ENCODE data around the gene NTM. TPM values are rescaled to one million over a fixed set of nuclear protein-coding genes. Genes with fewer than 3 reads are reported as not detected.

NTM gene
- total and polyA plus RNA-seq, 4 experiments from 2014 or later, result not detected

GRCh38 chr11:131796541-131796940, 426.1 kb downstream of the NTM start:
- intact Hi-C loops (cut with micrococcal nuclease), result no loop called here
- Mint-ChIP-seq H3K27ac (no peak overlapping the region), H3K4me1 (no peaks in the 10 kb centered on the region), H3K9me3 (peaks cover 0 to 8% (median 0%) of the 10 kb centered on the region in 8 donors), H3K27me3 (no peaks in the 10 kb centered on the region), H3K36me3 (no peaks in the 10 kb centered on the region), H3K4me3 (no peak overlapping the region)
- Histone ChIP-seq H3K4me3 (ENCODE audit: low read length in 2 of 2) (no peak overlapping the region), H3K27me3 (ENCODE audit: insufficient read depth, low read length) (no peaks in the 10 kb centered on the region), H3K9me3 (ENCODE audit: control insufficient read depth in 1 of 2, low read length in 2 of 2) (no peaks in the 10 kb centered on the region), H3K4me1 (ENCODE audit: insufficient read depth, low read length) (no peaks in the 10 kb centered on the region), H3K27ac (ENCODE audit: low read depth, low read length) (no peak overlapping the region), H3K36me3 (ENCODE audit: insufficient read depth, low read length) (no peaks in the 10 kb centered on the region)
- DNase-seq, result no peak
- POLR2A ChIA-PET (ENCODE audit: partially characterized antibody), result no interaction called here
- CTCF ChIA-PET (ENCODE audit: partially characterized antibody), result no interaction called here

GRCh38 chr11:131800452-131800851, 430.0 kb downstream of the NTM start:
- no peaks in the 10 kb centered on the region for H3K36me3 Mint-ChIP-seq
- H3K4me1 ChIP-seq (ENCODE audit: insufficient read depth, low read length), result no peaks in the 10 kb centered on the region
- H3K4me3 Mint-ChIP-seq, result no peak overlapping the region
- CTCF ChIA-PET (ENCODE audit: partially characterized antibody), result no interaction called here
- H3K9me3 Mint-ChIP-seq, result peaks cover 0 to 10% (median under 1%) of the 10 kb centered on the region in 8 donors
- no peaks in the 10 kb centered on the region for H3K27me3 ChIP-seq (ENCODE audit: insufficient read depth, low read length)
- H3K9me3 ChIP-seq (ENCODE audit: control insufficient read depth in 1 of 2, low read length in 2 of 2), result no peaks in the 10 kb centered on the region
- no peak overlapping the region for H3K27ac Mint-ChIP-seq
- H3K27me3 Mint-ChIP-seq, result peaks cover 0 to 3% of the 10 kb centered on the region in 2 donors
- no peaks in the 10 kb centered on the region for H3K4me1 Mint-ChIP-seq
- intact Hi-C loops (cut with micrococcal nuclease), result no loop called here
- POLR2A ChIA-PET (ENCODE audit: partially characterized antibody), result no interaction called here
- no peak for DNase-seq
- H3K27ac ChIP-seq (ENCODE audit: low read depth, low read length), result no peak overlapping the region
- H3K36me3 ChIP-seq (ENCODE audit: insufficient read depth, low read length), result no peaks in the 10 kb centered on the region
- no peak overlapping the region for H3K4me3 ChIP-seq (ENCODE audit: low read length in 2 of 2)

GRCh38 chr11:131802440-131803115, 432.2 kb downstream of the NTM start:
- Histone ChIP-seq H3K4me1 (ENCODE audit: insufficient read depth, low read length) (no peaks in the 10 kb centered on the region), H3K36me3 (ENCODE audit: insufficient read depth, low read length) (no peaks in the 10 kb centered on the region), H3K27me3 (ENCODE audit: insufficient read depth, low read length) (no peaks in the 10 kb centered on the region), H3K27ac (ENCODE audit: low read depth, low read length) (no peak overlapping the region), H3K4me3 (ENCODE audit: low read length in 2 of 2) (no peak overlapping the region), H3K9me3 (ENCODE audit: control insufficient read depth in 1 of 2, low read length in 2 of 2) (no peaks in the 10 kb centered on the region)
- Mint-ChIP-seq H3K27ac (no peak overlapping the region), H3K36me3 (no peaks in the 10 kb centered on the region), H3K4me3 (no peak overlapping the region), H3K27me3 (peaks cover 0 to 3% of the 10 kb centered on the region in 2 donors), H3K9me3 (peaks cover 0 to 6% (median under 1%) of the 10 kb centered on the region in 8 donors), H3K4me1 (no peaks in the 10 kb centered on the region)
- DNase-seq, result no peak
- ChIA-PET POLR2A (ENCODE audit: partially characterized antibody) (no interaction called here), CTCF (ENCODE audit: partially characterized antibody) (no interaction called here)
- intact Hi-C loops (cut with micrococcal nuclease), result no loop called here

- no peak overlapping the region for H3K4me3 Mint-ChIP-seq
- intact Hi-C loops (cut with micrococcal nuclease), result no loop called here
- CTCF ChIA-PET (ENCODE audit: partially characterized antibody), result no interaction called here
- no peak overlapping the region for H3K27ac Mint-ChIP-seq
- peaks cover 0 to 6% (median 0%) of the 10 kb centered on the region in 8 donors for H3K9me3 Mint-ChIP-seq
- Histone ChIP-seq H3K36me3 (ENCODE audit: insufficient read depth, low read length) (no peaks in the 10 kb centered on the region), H3K9me3 (ENCODE audit: control insufficient read depth in 1 of 2, low read length in 2 of 2) (no peaks in the 10 kb centered on the region), H3K27ac (ENCODE audit: low read depth, low read length) (no peak overlapping the region), H3K4me1 (ENCODE audit: insufficient read depth, low read length) (no peaks in the 10 kb centered on the region), H3K4me3 (ENCODE audit: low read length in 2 of 2) (no peak overlapping the region), H3K27me3 (ENCODE audit: insufficient read depth, low read length) (no peaks in the 10 kb centered on the region)
- no peaks in the 10 kb centered on the region for H3K4me1 Mint-ChIP-seq
- peaks cover 0 to 4% of the 10 kb centered on the region in 2 donors for H3K27me3 Mint-ChIP-seq
- DNase-seq, result no peak
- POLR2A ChIA-PET (ENCODE audit: partially characterized antibody), result no interaction called here
- no peaks in the 10 kb centered on the region for H3K36me3 Mint-ChIP-seq
Measured at GRCh38 chr11:131807876-131808275, 437.5 kb downstream of the NTM start.

GRCh38 chr11:131808470-131808869, 438.1 kb downstream of the NTM start:
- Mint-ChIP-seq H3K4me3 (no peak overlapping the region), H3K9me3 (peaks cover 0 to 6% (median 0%) of the 10 kb centered on the region in 8 donors), H3K27me3 (peaks cover 0 to 4% of the 10 kb centered on the region in 2 donors), H3K27ac (no peak overlapping the region), H3K4me1 (no peaks in the 10 kb centered on the region), H3K36me3 (no peaks in the 10 kb centered on the region)
- H3K27ac ChIP-seq (ENCODE audit: low read depth, low read length), result no peak overlapping the region
- no peak overlapping the region for H3K4me3 ChIP-seq (ENCODE audit: low read length in 2 of 2)
- no peaks in the 10 kb centered on the region for H3K36me3 ChIP-seq (ENCODE audit: insufficient read depth, low read length)
- no peak for DNase-seq
- H3K9me3 ChIP-seq (ENCODE audit: control insufficient read depth in 1 of 2, low read length in 2 of 2), result no peaks in the 10 kb centered on the region
- POLR2A ChIA-PET (ENCODE audit: partially characterized antibody), result no interaction called here
- H3K4me1 ChIP-seq (ENCODE audit: insufficient read depth, low read length), result no peaks in the 10 kb centered on the region
- CTCF ChIA-PET (ENCODE audit: partially characterized antibody), result no interaction called here
- intact Hi-C loops (cut with micrococcal nuclease), result no loop called here
- no peaks in the 10 kb centered on the region for H3K27me3 ChIP-seq (ENCODE audit: insufficient read depth, low read length)

GRCh38 chr11:131809203-131809918, 438.9 kb downstream of the NTM start:
- ChIA-PET CTCF (ENCODE audit: partially characterized antibody) (no interaction called here), POLR2A (ENCODE audit: partially characterized antibody) (no interaction called here)
- Histone ChIP-seq H3K27me3 (ENCODE audit: insufficient read depth, low read length) (no peaks in the 10 kb centered on the region), H3K4me1 (ENCODE audit: insufficient read depth, low read length) (no peaks in the 10 kb centered on the region), H3K27ac (ENCODE audit: low read depth, low read length) (no peak overlapping the region), H3K9me3 (ENCODE audit: control insufficient read depth in 1 of 2, low read length in 2 of 2) (no peaks in the 10 kb centered on the region), H3K4me3 (ENCODE audit: low read length in 2 of 2) (no peak overlapping the region), H3K36me3 (ENCODE audit: insufficient read depth, low read length) (no peaks in the 10 kb centered on the region)
- H3K4me1 Mint-ChIP-seq, result no peaks in the 10 kb centered on the region
- intact Hi-C loops (cut with micrococcal nuclease), result no loop called here
- peaks cover 0 to 2% of the 10 kb centered on the region in 2 donors for H3K27me3 Mint-ChIP-seq
- H3K27ac Mint-ChIP-seq, result no peak overlapping the region
- no peaks in the 10 kb centered on the region for H3K36me3 Mint-ChIP-seq
- peaks cover 0 to 2% (median 0%) of the 10 kb centered on the region in 8 donors for H3K9me3 Mint-ChIP-seq
- H3K4me3 Mint-ChIP-seq, result no peak overlapping the region
- DNase-seq, result no peak

- no peak overlapping the region for H3K27ac ChIP-seq (ENCODE audit: low read depth, low read length)
- no peak for DNase-seq
- POLR2A ChIA-PET (ENCODE audit: partially characterized antibody), result no interaction called here
- H3K9me3 Mint-ChIP-seq, result peaks cover 0 to 2% (median 0%) of the 10 kb centered on the region in 8 donors
- no peaks in the 10 kb centered on the region for H3K9me3 ChIP-seq (ENCODE audit: control insufficient read depth in 1 of 2, low read length in 2 of 2)
- H3K36me3 Mint-ChIP-seq, result no peaks in the 10 kb centered on the region
- no peaks in the 10 kb centered on the region for H3K4me1 Mint-ChIP-seq
- H3K27ac Mint-ChIP-seq, result no peak overlapping the region
- H3K4me1 ChIP-seq (ENCODE audit: insufficient read depth, low read length), result no peaks in the 10 kb centered on the region
- H3K27me3 Mint-ChIP-seq, result peaks cover 0 to 2% of the 10 kb centered on the region in 2 donors
- H3K36me3 ChIP-seq (ENCODE audit: insufficient read depth, low read length), result no peaks in the 10 kb centered on the region
- no peak overlapping the region for H3K4me3 ChIP-seq (ENCODE audit: low read length in 2 of 2)
- CTCF ChIA-PET (ENCODE audit: partially characterized antibody), result no interaction called here
- intact Hi-C loops (cut with micrococcal nuclease), result no loop called here
- no peaks in the 10 kb centered on the region for H3K27me3 ChIP-seq (ENCODE audit: insufficient read depth, low read length)
- no peak overlapping the region for H3K4me3 Mint-ChIP-seq
Measured at GRCh38 chr11:131810541-131810940, 440.1 kb downstream of the NTM start.

All from CD4-positive, alpha-beta memory T cell (primary cell).